Omental fat pad (tissue), 4 donors: ENCODE data around the gene CHIT1. TPM values are rescaled to one million over a fixed set of nuclear protein-coding genes. Genes with fewer than 3 reads are reported as not detected.
"Not testable (repeated sequence)": the region's sequence is repeated elsewhere in the genome, so short reads cannot be mapped to it uniquely, and the experiment has no call there.

ENCODE experiments used
- ATAC-seq: fragments of 150-250 bp; one replicate; pipeline ENCODE4 v1.9.1; 2016; ENCODE audit warnings: mild to moderate bottlenecking, moderate library complexity; ENCODE audit not compliant: low FRiP score
- DNase-seq: peaks from one replicate; pipeline ENCODE4 v3.0.0-alpha.2; 2019; ENCODE audit warnings: low spot score
- total RNA-seq, 4 donors: library from RNA; depleted of rRNA; stranded (reverse); fragments of >200 nt; gene quantifications; one replicate each; pipeline ENCODE4 v1.1.0, GENCODE V29; 2016
- TF ChIP-seq, protein P1 (sequence below), 3 donors: fragments of 450-650 bp; IDR thresholded peaks; one replicate each; pipeline ENCODE4 v1.5.1; 2016 to 2017; ENCODE audit warnings: antibody characterized with exemption in 3 of 3, mild to moderate bottlenecking in 3 of 3, moderate library complexity in 2 of 3

The CHIT1 gene
- total RNA-seq, 4 donors from 2014 or later: 0.19 to 17.7 (median 2.3) TPM

DNA sequence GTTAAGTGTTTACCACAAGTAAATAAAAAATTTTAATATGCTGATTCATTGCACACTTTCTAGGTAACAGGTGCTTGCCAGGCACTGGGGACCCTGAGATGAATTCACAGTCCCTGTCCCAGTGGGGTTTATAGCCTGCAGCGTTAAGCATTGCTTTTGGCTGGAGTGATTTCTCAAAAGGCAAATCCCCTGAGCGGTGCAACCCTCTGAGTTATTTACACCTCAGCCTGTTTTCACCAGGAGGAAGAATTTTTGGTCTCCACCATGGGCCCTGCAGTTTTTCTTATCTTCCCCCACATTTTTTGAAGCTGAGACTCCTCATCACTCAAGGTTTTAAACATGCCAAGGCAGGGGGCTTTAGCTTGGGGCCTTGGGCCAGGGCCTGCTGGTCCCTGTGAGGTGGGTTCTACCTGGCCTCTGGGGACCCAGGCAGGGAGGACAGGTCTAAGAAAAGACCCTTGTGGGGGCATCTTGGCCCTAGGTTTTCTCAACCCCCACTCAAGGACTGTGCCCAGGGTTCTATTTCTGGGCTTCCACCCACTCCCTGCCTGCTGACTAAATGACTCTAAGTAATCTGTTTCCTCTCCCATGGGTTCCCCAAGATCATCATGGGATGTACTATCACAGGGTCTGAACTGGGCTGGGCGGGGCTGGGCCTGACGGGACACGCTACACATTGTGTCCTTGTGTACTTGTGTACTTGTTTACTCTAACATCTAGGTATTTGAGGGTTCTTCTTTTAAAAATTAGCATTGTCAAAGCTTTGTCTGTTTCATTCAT is 10.2 kb upstream of the CHIT1 start:
- ATAC-seq (no peak), DNase-seq (no peak)
- TF ChIP-seq, protein P1, sequence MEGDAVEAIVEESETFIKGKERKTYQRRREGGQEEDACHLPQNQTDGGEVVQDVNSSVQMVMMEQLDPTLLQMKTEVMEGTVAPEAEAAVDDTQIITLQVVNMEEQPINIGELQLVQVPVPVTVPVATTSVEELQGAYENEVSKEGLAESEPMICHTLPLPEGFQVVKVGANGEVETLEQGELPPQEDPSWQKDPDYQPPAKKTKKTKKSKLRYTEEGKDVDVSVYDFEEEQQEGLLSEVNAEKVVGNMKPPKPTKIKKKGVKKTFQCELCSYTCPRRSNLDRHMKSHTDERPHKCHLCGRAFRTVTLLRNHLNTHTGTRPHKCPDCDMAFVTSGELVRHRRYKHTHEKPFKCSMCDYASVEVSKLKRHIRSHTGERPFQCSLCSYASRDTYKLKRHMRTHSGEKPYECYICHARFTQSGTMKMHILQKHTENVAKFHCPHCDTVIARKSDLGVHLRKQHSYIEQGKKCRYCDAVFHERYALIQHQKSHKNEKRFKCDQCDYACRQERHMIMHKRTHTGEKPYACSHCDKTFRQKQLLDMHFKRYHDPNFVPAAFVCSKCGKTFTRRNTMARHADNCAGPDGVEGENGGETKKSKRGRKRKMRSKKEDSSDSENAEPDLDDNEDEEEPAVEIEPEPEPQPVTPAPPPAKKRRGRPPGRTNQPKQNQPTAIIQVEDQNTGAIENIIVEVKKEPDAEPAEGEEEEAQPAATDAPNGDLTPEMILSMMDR (IDR thresholded peaks at IDR 0.05): no peak

DNA sequence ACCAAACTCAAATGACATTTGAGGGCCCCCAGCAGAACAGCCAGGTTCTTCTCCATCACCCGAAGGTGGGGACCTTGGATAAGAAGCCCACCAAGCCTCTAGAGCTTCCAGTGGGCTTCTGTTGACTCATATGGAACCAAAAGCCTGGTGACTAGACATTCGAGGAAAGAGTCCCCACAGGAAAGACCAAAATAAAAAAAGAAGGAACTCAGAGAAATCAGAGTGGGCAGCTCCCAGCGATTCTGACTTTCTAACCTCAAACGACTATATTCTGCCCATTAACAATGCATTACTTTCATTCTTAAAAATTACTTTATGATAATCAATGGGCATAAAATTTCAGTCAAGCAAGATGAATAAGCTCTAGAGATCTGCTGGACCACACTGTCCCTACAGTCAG is 9.6 kb upstream of the CHIT1 start:
- TF ChIP-seq, protein P1 (IDR thresholded peaks at IDR 0.05): no peak
- ATAC-seq (no peak), DNase-seq (no peak)

GRCh38 chr1:203238535-203238934 is 9.1 kb upstream of the CHIT1 start:
- ATAC-seq: no peak
- TF ChIP-seq, protein P1 (IDR thresholded peaks at IDR 0.05): no peak
- DNase-seq: no peak

DNA sequence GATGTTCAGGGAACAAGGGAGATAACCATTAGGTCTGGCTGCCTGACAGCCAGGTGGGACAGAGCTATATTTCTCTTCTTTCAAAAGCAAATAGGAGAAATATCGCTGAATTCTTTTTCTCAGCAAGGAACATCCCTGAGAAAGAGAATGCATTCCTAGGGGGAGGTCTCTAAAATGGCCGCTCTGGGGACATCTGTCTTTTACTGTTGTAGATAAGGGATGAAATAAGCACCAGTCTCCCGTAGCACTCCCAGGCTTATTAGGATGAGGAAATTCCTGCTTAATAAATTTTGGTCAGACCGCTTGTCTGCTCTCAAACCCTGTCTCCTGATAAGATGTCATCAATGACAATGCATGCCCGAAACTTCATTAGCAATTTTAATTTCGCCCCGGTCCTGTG is 5.4 kb upstream of the CHIT1 start:
- ATAC-seq, DNase-seq: not testable (repeated sequence)

- ATAC-seq (no peak), DNase-seq (no peak)
- TF ChIP-seq, protein P1 (IDR thresholded peaks at IDR 0.05): no peak
Measured at GRCh38 chr1:203228670-203229069, 803 bp downstream of the CHIT1 start.

DNA sequence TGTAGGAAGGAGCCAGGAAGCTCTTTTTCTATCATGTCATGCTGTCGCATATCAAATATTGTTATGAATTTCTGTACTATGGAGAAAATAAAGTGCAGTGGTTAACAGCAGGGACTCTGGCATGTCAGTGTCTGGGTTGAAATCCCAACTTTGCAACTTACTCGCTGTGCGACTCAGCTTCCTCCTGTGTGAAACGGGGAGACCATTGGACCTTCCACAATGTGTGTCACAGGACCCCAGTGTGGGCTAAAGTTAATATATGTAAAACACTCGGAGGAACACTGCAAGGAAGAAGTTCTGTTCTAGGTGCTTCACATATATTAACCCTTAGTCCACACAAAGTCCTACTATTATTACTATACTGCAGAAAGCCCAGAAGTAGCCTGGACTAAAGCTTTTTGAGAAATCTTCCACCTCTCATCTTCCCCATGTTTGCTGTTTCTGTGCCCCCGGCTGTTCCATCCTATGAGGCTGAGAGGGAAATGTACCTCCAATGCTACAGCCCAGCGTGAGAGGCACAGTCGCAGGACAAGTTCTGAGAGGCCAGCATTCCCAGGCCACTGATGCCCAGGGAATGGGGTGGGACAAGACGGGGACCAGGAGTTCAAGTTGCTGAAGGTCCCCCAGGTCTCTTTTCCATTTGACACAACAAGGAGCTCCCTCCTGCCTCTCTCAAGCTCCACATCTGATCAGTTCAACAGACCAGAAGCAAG is 1.9 kb downstream of the CHIT1 start:
- TF ChIP-seq, protein P1 (IDR thresholded peaks at IDR 0.05): no peak
- DNase-seq (no peak), ATAC-seq (no peak)

GRCh38 chr1:203225071-203225470 is 4.4 kb downstream of the CHIT1 start:
- TF ChIP-seq, protein P1 (IDR thresholded peaks at IDR 0.05): no peak
- ATAC-seq (no peak), DNase-seq (no peak)
